ENCODE measurements around the gene C21orf91. TPM values are rescaled to one million over a fixed set of nuclear protein-coding genes. Genes with fewer than 3 reads are reported as not detected.
A peak's percentile ranks its signal among the peaks of the same experiment; 100 is the strongest.

C21orf91 gene
- 11.3 TPM for total RNA-seq

DNA sequence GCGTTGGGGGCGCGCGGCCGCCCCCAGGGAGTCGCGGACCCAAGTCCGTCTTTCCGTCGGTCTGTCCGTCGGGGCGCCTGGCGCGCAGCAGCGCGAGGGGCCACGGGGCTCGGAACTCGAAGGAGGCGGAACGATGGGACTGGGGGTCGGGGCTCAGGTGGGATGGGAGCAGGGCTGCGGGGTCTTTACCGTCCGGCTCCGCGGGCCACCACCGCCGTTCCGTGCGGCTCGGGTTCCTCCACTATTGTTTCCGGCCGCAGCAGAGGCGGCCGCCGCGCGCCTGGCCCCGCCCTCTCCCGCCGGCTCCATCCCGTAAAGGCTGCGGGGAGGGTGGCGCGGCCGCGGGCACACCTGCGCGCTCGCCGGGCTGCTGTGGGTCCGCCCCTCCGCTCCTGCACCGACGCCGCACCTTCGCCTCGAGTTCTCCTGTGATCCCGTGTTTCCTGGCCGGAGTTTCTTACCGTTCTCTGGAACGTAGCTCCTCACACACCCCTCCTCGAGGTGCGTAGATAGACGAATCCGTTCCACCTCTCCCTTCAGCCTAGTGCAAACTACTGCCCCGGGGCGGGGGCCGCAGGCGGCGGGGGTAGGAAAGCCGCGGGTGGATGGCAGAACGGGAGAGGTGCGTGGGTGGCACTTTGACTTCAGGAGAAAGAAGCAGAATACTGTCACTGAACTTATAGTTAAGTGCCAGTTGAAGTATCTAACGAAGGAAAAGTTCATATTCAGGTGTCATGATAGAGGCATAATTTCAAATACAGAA, at the start of gene C21orf91:
Gene C21orf91 (minus strand): TSS at position 243 of the 763 bp plus-strand sequence. CDS start 1,038 bp downstream, outside the sequence.
- no peaks in the 10 kb centered on the region for H3K36me3 ChIP-seq
- DNase-seq (ENCODE audit: low spot score in 2 of 2), result peak; percentile 56 to 93
- intact Hi-C loops (cut with DNase I), result loop anchor here (1.0 kb wide), 1 partner anchor 208 kb away; no protein-coding TSS in a partner anchor
- H3K4me1 ChIP-seq, result peaks cover 0 to 4% of the 10 kb centered on the region in 2 donors
- H3K9me3 ChIP-seq, result no peaks in the 10 kb centered on the region
- H3K27ac ChIP-seq, result peak within 1 kb of the TSS; percentile 80 to 85
- no peaks in the 10 kb centered on the region for H3K27me3 ChIP-seq
- H3K4me3 ChIP-seq, result peak within 1 kb of the TSS; percentile 80 to 81
- TF ChIP-seq, protein P1, sequence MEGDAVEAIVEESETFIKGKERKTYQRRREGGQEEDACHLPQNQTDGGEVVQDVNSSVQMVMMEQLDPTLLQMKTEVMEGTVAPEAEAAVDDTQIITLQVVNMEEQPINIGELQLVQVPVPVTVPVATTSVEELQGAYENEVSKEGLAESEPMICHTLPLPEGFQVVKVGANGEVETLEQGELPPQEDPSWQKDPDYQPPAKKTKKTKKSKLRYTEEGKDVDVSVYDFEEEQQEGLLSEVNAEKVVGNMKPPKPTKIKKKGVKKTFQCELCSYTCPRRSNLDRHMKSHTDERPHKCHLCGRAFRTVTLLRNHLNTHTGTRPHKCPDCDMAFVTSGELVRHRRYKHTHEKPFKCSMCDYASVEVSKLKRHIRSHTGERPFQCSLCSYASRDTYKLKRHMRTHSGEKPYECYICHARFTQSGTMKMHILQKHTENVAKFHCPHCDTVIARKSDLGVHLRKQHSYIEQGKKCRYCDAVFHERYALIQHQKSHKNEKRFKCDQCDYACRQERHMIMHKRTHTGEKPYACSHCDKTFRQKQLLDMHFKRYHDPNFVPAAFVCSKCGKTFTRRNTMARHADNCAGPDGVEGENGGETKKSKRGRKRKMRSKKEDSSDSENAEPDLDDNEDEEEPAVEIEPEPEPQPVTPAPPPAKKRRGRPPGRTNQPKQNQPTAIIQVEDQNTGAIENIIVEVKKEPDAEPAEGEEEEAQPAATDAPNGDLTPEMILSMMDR (IDR thresholded peaks at IDR 0.05), result no peak

DNA sequence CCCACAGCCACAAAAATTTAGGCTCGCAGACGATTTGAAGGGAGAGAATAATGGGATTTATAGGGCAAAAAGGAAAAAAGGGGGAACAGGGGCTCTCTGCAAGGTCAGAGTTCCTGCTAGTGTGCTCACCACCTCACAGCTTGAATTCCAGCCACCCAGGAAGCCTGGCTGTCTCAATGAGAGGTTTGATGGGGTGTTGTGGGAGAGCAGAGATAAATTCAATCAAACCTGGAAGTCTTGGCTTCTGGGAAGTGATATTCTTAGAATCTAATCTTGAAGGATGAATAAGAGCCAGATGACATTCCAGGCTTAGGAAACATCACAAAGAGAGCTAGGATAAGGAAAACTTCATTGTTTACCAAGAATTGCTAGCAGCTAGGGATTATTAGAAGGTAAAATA, 47.4 kb upstream of the C21orf91 start:
- Histone ChIP-seq H3K27me3 (no peaks in the 10 kb centered on the region), H3K36me3 (no peaks in the 10 kb centered on the region), H3K4me1 (no peaks in the 10 kb centered on the region), H3K27ac (no peak overlapping the region), H3K4me3 (no peak overlapping the region), H3K9me3 (no peaks in the 10 kb centered on the region)
- TF ChIP-seq, protein P1 (IDR thresholded peaks at IDR 0.05), result no peak
- intact Hi-C loops (cut with DNase I), result no loop called here
- DNase-seq (ENCODE audit: low spot score in 2 of 2), result no peak

DNA sequence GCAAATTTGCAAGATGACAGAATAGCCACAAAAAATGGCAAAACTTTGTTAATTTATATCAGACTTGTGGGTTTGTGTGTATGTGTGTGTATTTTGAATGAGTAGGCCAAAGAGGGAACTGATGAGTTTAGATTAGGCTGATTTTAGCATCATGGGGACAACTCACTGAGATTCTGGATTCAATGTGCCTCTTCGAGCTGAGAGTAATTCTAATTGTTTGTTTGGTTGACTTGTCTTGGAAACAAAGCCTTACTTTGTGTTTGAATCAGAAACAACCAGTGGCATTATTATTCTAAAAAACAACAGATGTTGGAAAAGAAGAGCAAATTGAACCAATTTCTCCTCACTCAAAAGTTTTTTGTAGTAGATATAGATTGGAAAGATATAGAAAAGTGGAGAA, 40.5 kb upstream of the C21orf91 start:
- intact Hi-C loops (cut with DNase I), result no loop called here
- Histone ChIP-seq H3K9me3 (no peaks in the 10 kb centered on the region), H3K27me3 (no peaks in the 10 kb centered on the region), H3K4me1 (no peaks in the 10 kb centered on the region), H3K4me3 (no peak overlapping the region), H3K36me3 (no peaks in the 10 kb centered on the region), H3K27ac (no peak overlapping the region)
- TF ChIP-seq, protein P1 (IDR thresholded peaks at IDR 0.05), result no peak
- no peak for DNase-seq (ENCODE audit: low spot score in 2 of 2)

DNA sequence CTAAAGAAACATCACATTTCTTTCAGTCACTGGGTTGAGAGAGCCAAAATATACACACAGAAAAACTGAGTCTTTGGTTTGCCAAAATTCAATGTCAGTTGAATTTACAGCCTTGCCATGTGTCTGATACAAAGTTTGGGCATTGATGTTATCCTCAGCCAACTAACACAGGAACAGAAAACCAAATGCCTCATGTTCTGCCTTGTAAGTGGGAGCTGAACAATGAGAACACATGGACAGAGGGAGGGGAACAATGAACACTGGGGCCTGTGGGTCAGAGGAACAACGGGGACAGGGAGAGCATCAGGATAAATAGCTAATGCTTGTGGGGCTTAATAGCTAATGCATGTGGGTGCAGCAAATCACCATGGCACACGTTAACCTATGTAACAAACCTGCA, 39.6 kb upstream of the C21orf91 start:
- DNase-seq (ENCODE audit: low spot score in 2 of 2), result no peak
- H3K36me3 ChIP-seq, result no peaks in the 10 kb centered on the region
- no peak overlapping the region for H3K4me3 ChIP-seq
- no peaks in the 10 kb centered on the region for H3K9me3 ChIP-seq
- H3K27me3 ChIP-seq, result no peaks in the 10 kb centered on the region
- H3K4me1 ChIP-seq, result no peaks in the 10 kb centered on the region
- no peak overlapping the region for H3K27ac ChIP-seq
- intact Hi-C loops (cut with DNase I), result no loop called here
- TF ChIP-seq, protein P1 (IDR thresholded peaks at IDR 0.05), result no peak

DNA sequence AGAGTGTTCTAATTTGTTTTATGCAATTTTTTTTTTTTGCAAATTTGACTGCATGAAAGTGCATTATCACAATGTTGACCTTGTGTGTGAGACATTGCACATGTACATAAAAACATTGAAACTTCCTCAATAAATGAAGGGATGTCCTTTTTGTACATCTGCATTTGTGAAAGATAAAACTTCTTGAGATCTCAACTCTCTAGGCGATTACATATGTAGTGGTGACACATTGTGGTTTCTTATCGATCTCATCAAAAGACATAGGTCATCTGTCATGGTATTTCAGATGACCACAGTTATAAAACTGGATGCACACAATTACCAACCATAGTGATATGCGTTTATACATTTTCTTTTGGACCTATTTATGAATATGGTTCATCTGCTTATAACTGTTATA, 35.6 kb upstream of the C21orf91 start:
- H3K4me3 ChIP-seq, result no peak overlapping the region
- no peaks in the 10 kb centered on the region for H3K36me3 ChIP-seq
- H3K27ac ChIP-seq, result no peak overlapping the region
- TF ChIP-seq, protein P1 (IDR thresholded peaks at IDR 0.05), result no peak
- intact Hi-C loops (cut with DNase I), result no loop called here
- H3K27me3 ChIP-seq, result no peaks in the 10 kb centered on the region
- no peaks in the 10 kb centered on the region for H3K4me1 ChIP-seq
- no peaks in the 10 kb centered on the region for H3K9me3 ChIP-seq
- DNase-seq (ENCODE audit: low spot score in 2 of 2), result no peak

All from ascending aorta (tissue), 2 donors.